HEK293T (cell line): ENCODE data around the gene NDUFA8.

ENCODE experiments used
- ARNT ChIP-seq: fragments of 450-650 bp; IDR thresholded peaks from 2 replicates; pipeline ENCODE4 v1.6.1; 2017; ENCODE audit warnings: mild to moderate bottlenecking
- BHLHE40 ChIP-seq: fragments of 450-650 bp; IDR thresholded peaks from 2 replicates; pipeline ENCODE4 v1.6.1; 2016; ENCODE audit warnings: mild to moderate bottlenecking, moderate library complexity, borderline replicate concordance
- FOXA1 ChIP-seq: fragments of 450-650 bp; IDR thresholded peaks from 2 replicates; pipeline ENCODE4 v1.6.1; 2016; ENCODE audit warnings: mild to moderate bottlenecking
- FOXK2 ChIP-seq: fragments of 450-650 bp; IDR thresholded peaks from 2 replicates; pipeline ENCODE4 v1.6.1; 2016; ENCODE audit warnings: mild to moderate bottlenecking
- PKNOX1 ChIP-seq: fragments of 450-650 bp; IDR thresholded peaks from 2 replicates; pipeline ENCODE4 v1.6.1; 2016
- SP1 ChIP-seq: fragments of 450-650 bp; IDR thresholded peaks from 2 replicates; pipeline ENCODE4 v1.6.1; 2017
- SUZ12 ChIP-seq: fragments of 450-650 bp; IDR thresholded peaks from 2 replicates; pipeline ENCODE4 v1.6.1; 2016; ENCODE audit warnings: mild to moderate bottlenecking
- TARDBP ChIP-seq: fragments of 450-650 bp; IDR thresholded peaks from 2 replicates; pipeline ENCODE4 v1.6.1; 2016

- TF ChIP-seq FOXA1 (no peak), ARNT (no peak), BHLHE40 (no peak), TARDBP (no peak), SP1 (no peak), FOXK2 (no peak), PKNOX1 (no peak), SUZ12 (no peak)
Observed at GRCh38 chr9:122133263-122133983, 26.2 kb downstream of the NDUFA8 start.
